NCI-H1048 (cell line): Measurements from ENCODE around the gene MAP3K9.
"Not testable (repeated sequence)": the region's sequence is repeated elsewhere in the genome, so short reads cannot be mapped to it uniquely, and the experiment has no call there.

Experiments used
- DNase-seq: peaks from one replicate; lab custom pipeline; 2025; lab: John Stamatoyannopoulos, UW

Gene MAP3K9

GRCh38 chr14:70809225-70810219 lies at the start of gene MAP3K9:
MAP3K9 (minus strand) TSS chr14:70809513; CDS start chr14:70809171, 342 bp downstream.
- DNase-seq = peak; percentile 96

- no peak for DNase-seq
Observed at GRCh38 chr14:70858641-70859040, 49.3 kb upstream of the MAP3K9 start.

GRCh38 chr14:70857496-70857890 lies 48.2 kb upstream of the MAP3K9 start:
- no peak for DNase-seq

GRCh38 chr14:70856851-70857495 lies 47.7 kb upstream of the MAP3K9 start:
- DNase-seq = no peak

- no peak for DNase-seq
Observed at GRCh38 chr14:70855486-70855885, 46.2 kb upstream of the MAP3K9 start.

- DNase-seq = not testable (repeated sequence)
Observed at GRCh38 chr14:70853658-70854057, 44.3 kb upstream of the MAP3K9 start.

GRCh38 chr14:70847406-70848090 lies 38.2 kb upstream of the MAP3K9 start:
- DNase-seq = no peak

GRCh38 chr14:70845601-70846000 lies 36.3 kb upstream of the MAP3K9 start:
- no peak for DNase-seq

- DNase-seq = no peak
Observed at GRCh38 chr14:70842851-70843462, 33.6 kb upstream of the MAP3K9 start.

- DNase-seq = no peak
Observed at GRCh38 chr14:70838076-70838475, 28.8 kb upstream of the MAP3K9 start.

GRCh38 chr14:70836946-70837345 lies 27.6 kb upstream of the MAP3K9 start:
- no peak for DNase-seq

GRCh38 chr14:70833884-70834283 lies 24.6 kb upstream of the MAP3K9 start:
- no peak for DNase-seq

- DNase-seq = no peak
Observed at GRCh38 chr14:70832561-70833305, 23.4 kb upstream of the MAP3K9 start.

- no peak for DNase-seq
Observed at GRCh38 chr14:70830998-70831781, 21.9 kb upstream of the MAP3K9 start.

- no peak for DNase-seq
Observed at GRCh38 chr14:70828188-70828587, 18.9 kb upstream of the MAP3K9 start.

- DNase-seq = no peak
Observed at GRCh38 chr14:70827752-70828151, 18.4 kb upstream of the MAP3K9 start.

GRCh38 chr14:70827347-70827746 lies 18.0 kb upstream of the MAP3K9 start:
- DNase-seq = no peak

- DNase-seq = no peak
Observed at GRCh38 chr14:70823281-70823680, 14.0 kb upstream of the MAP3K9 start.

- no peak for DNase-seq
Observed at GRCh38 chr14:70822530-70823185, 13.3 kb upstream of the MAP3K9 start.
